ENCODE measurements around the gene ADAM10. TPM values are rescaled to one million over a fixed set of nuclear protein-coding genes. Genes with fewer than 3 reads are reported as not detected.

ADAM10 gene
- polyA plus RNA-seq, 3 donors: 66.0 to 269 (median 149) TPM

- intact Hi-C loops (cut with micrococcal nuclease): no loop called here
Observed at GRCh38 chr15:58543664-58544335, 205.7 kb downstream of the ADAM10 start.

GRCh38 chr15:58541410-58542087, 208.0 kb downstream of the ADAM10 start:
- no peak for DNase-seq
- H3K79me2 ChIP-seq (ENCODE audit: insufficient read depth, low read length): no peaks in the 10 kb centered on the region
- H3K4me3 ChIP-seq (replicated peaks in 1 of 3; ENCODE audit: low read depth in 2 of 3, low read length in 3 of 3): no peak overlapping the region
- WGBS (ENCODE audit: insufficient coverage): 93% methylated on average over 11 of the region's 22 CpGs
- Mint-ChIP-seq H3K27ac (no peak overlapping the region), H3K9me3 (peaks cover 0 to 2% (median 0%) of the 10 kb centered on the region in 7 donors), H3K27me3 (ENCODE audit: low read depth in 3 of 3) (peaks cover 2 to 5% (median 2%) of the 10 kb centered on the region in 3 donors), H3K4me1 (no peaks in the 10 kb centered on the region), H3K36me3 (no peaks in the 10 kb centered on the region), H3K4me3 (no peak overlapping the region)
- no peak overlapping the region for H3K4me2 ChIP-seq (replicated peaks; ENCODE audit: extremely low read depth, low read length, poor library complexity, severe bottlenecking)
- no peak overlapping the region for H2AFZ ChIP-seq (ENCODE audit: insufficient read depth, low read depth, low read length, poor library complexity, severe bottlenecking)
- H3K9ac ChIP-seq (ENCODE audit: insufficient read depth, low read length, poor library complexity, severe bottlenecking): no peak overlapping the region
- no peaks in the 10 kb centered on the region for H4K20me1 ChIP-seq (ENCODE audit: insufficient read depth, low read length)
- H3K27ac ChIP-seq (ENCODE audit: low read depth in 1 of 2, low read length in 2 of 2): no peak overlapping the region
- no peaks in the 10 kb centered on the region for H3K27me3 ChIP-seq (ENCODE audit: control insufficient read depth in 2 of 2, insufficient read depth in 2 of 2, low read length in 2 of 2)
- no peaks in the 10 kb centered on the region for H3K36me3 ChIP-seq (replicated peaks in 1 of 2; ENCODE audit: control insufficient read depth in 1 of 2, insufficient read depth in 2 of 2, low read length in 2 of 2)
- no peaks in the 10 kb centered on the region for H3K4me1 ChIP-seq (ENCODE audit: control insufficient read depth in 1 of 2, insufficient read depth in 2 of 2, low read length in 2 of 2)
- intact Hi-C loops (cut with micrococcal nuclease): no loop called here
- no peak for TF ChIP-seq CTCF (IDR thresholded peaks at IDR 0.05)
- no peaks in the 10 kb centered on the region for H3K9me3 ChIP-seq (replicated peaks in 1 of 2; ENCODE audit: control insufficient read depth in 1 of 2, insufficient read depth in 1 of 2, low read length in 2 of 2)

More at GRCh38 chr15:58543664-58544335, 205.7 kb downstream of the ADAM10 start:
- Histone ChIP-seq H3K9me3 (replicated peaks in 1 of 2; ENCODE audit: control insufficient read depth in 1 of 2, insufficient read depth in 1 of 2, low read length in 2 of 2) (no peaks in the 10 kb centered on the region), H2AFZ (ENCODE audit: insufficient read depth, low read depth, low read length, poor library complexity, severe bottlenecking) (no peak overlapping the region), H4K20me1 (ENCODE audit: insufficient read depth, low read length) (no peaks in the 10 kb centered on the region), H3K4me1 (ENCODE audit: control insufficient read depth in 1 of 2, insufficient read depth in 2 of 2, low read length in 2 of 2) (no peaks in the 10 kb centered on the region), H3K4me3 (replicated peaks in 1 of 3; ENCODE audit: low read depth in 2 of 3, low read length in 3 of 3) (no peak overlapping the region), H3K27me3 (ENCODE audit: control insufficient read depth in 2 of 2, insufficient read depth in 2 of 2, low read length in 2 of 2) (no peaks in the 10 kb centered on the region), H3K36me3 (replicated peaks in 1 of 2; ENCODE audit: control insufficient read depth in 1 of 2, insufficient read depth in 2 of 2, low read length in 2 of 2) (no peaks in the 10 kb centered on the region), H3K4me2 (replicated peaks; ENCODE audit: extremely low read depth, low read length, poor library complexity, severe bottlenecking) (no peak overlapping the region), H3K79me2 (ENCODE audit: insufficient read depth, low read length) (no peaks in the 10 kb centered on the region), H3K27ac (ENCODE audit: low read depth in 1 of 2, low read length in 2 of 2) (no peak overlapping the region), H3K9ac (ENCODE audit: insufficient read depth, low read length, poor library complexity, severe bottlenecking) (no peak overlapping the region)
- H3K4me3 Mint-ChIP-seq: no peak overlapping the region
- DNase-seq: no peak
- H3K27ac Mint-ChIP-seq: no peak overlapping the region
- WGBS (ENCODE audit: insufficient coverage): 76% methylated on average over 3 of the region's 17 CpGs
- no peaks in the 10 kb centered on the region for H3K36me3 Mint-ChIP-seq
- TF ChIP-seq CTCF (IDR thresholded peaks at IDR 0.05): no peak
- H3K27me3 Mint-ChIP-seq (ENCODE audit: low read depth in 3 of 3): peaks cover 1 to 2% (median 2%) of the 10 kb centered on the region in 3 donors
- H3K4me1 Mint-ChIP-seq: no peaks in the 10 kb centered on the region
- peaks cover 0 to 2% (median 0%) of the 10 kb centered on the region in 7 donors for H3K9me3 Mint-ChIP-seq
